ENCODE data around the gene DLG1.
"Not testable (repeated sequence)": the region's sequence is repeated elsewhere in the genome, so short reads cannot be mapped to it uniquely, and the experiment has no call there.

Gene DLG1

DNA sequence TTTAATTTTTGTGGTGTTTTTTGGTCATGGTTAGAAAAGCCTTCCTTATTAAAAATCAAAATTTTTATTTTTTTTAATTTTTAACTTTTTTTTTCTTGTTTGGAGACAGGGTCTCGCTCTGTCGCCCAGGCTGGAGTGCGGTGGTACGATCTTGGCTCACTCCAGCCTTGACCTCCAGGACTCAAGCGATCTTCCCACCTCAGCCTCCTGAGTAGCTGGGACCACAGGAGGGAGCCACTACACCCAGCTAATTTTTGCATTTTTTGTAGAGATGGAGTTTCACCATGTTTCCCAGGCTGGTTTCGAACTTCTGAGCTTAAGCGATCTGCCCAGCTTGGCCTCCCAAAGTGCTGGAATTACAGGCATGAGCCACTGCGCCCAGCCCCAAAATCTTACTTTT lies 21.6 kb downstream of the DLG1 start:
- WGBS, result 98% methylated on average over 7 of the region's 8 CpGs
- H2BK120ac ChIP-seq (ENCODE audit: low read depth, low read length), result not testable (repeated sequence)

DNA sequence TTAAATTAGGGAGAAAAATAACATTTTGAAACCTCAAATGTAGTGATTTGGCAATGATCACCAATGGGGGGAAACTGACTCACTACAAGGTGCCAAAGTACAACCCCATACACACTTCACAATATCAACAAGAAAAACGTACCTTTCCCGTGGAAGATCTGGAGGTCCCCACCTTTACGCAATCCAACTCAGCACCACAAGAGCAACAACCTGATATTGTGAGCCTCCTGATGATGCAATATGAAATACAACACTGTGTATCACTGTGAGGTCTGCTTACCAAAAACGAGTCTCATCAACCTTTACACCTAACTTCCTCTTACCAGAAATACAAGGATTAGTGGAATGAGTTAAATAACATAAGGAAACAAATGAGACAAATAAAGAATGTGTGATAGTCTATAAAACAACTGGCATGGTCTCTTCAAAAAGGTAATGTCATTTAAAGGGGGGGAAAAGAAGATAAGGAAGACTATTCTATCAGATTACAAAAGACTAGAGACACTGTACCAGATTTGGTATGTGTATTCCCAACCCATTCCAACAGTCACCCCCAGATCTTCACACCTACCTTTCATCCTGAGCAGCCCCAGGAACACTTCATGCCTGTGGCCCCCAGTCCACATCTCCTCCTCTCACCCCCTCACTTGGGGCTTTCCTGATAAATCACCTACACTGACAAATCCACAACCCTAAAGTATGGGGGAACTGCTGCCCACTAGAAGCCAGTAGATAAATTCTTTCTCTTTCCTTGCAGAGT lies 27.7 kb downstream of the DLG1 start:
- Histone ChIP-seq H3K9me3 (ENCODE audit: control insufficient read depth, low read length) (no peaks in the 10 kb centered on the region), H2AK5ac (ENCODE audit: low read length, severe bottlenecking) (no peak overlapping the region), H3K14ac (ENCODE audit: low read length in 2 of 2) (no peak overlapping the region), H3K36me3 (ENCODE audit: control insufficient read depth in 1 of 2, insufficient read depth in 2 of 2, low read depth in 1 of 2, low read length in 2 of 2) (peaks cover 7 to 28% of the 10 kb centered on the region in 2 experiments), H3K9ac (ENCODE audit: low read length) (no peak overlapping the region), H3K4me1 (ENCODE audit: control insufficient read depth, insufficient read depth, low read depth, low read length) (peaks cover 4% of the 10 kb centered on the region), H3K18ac (ENCODE audit: low read depth in 1 of 2, low read length in 2 of 2) (no peak overlapping the region), H2BK15ac (ENCODE audit: low read depth, poor library complexity, severe bottlenecking) (no peak overlapping the region), H4K91ac (ENCODE audit: low read length) (no peak overlapping the region), H2BK120ac (ENCODE audit: low read depth, low read length) (no peak overlapping the region), H3K4ac (ENCODE audit: low read depth in 1 of 2, low read length in 2 of 2) (no peak overlapping the region), H3K4me2 (ENCODE audit: low read length, poor library complexity, severe bottlenecking) (no peak overlapping the region), H3K23ac (ENCODE audit: low read length in 2 of 2) (no peak overlapping the region), H3K4me3 (ENCODE audit: insufficient read depth in 1 of 2, low read depth in 1 of 2, low read length in 2 of 2) (no peak overlapping the region), H4K8ac (ENCODE audit: low read length) (no peak overlapping the region), H2BK12ac (ENCODE audit: low read length in 2 of 2) (no peak overlapping the region), H2BK5ac (ENCODE audit: low read depth, low read length, poor library complexity, severe bottlenecking) (no peak overlapping the region), H2AFZ (ENCODE audit: low read depth, low read length) (no peak overlapping the region), H3K27ac (ENCODE audit: low read length, poor library complexity, severe bottlenecking) (no peak overlapping the region), H3K27me3 (ENCODE audit: control insufficient read depth in 1 of 2, insufficient read depth in 1 of 2, low read length in 2 of 2) (no peaks in the 10 kb centered on the region), H3K79me1 (replicated peaks; ENCODE audit: low read length, poor library complexity, severe bottlenecking) (peaks cover 1% of the 10 kb centered on the region)
- WGBS, result 78% methylated on average over 3 of the region's 4 CpGs
- DNase-seq, result no peak

More for the DNA sequence above, 21.6 kb downstream of the DLG1 start:
- H3K79me1 ChIP-seq (replicated peaks; ENCODE audit: low read length, poor library complexity, severe bottlenecking); H3K4ac ChIP-seq (ENCODE audit: low read depth in 1 of 2, low read length in 2 of 2); H4K8ac ChIP-seq (ENCODE audit: low read length); H3K4me1 ChIP-seq (ENCODE audit: control insufficient read depth, insufficient read depth, low read depth, low read length); H3K27ac ChIP-seq (ENCODE audit: low read length, poor library complexity, severe bottlenecking); H2BK15ac ChIP-seq (ENCODE audit: low read depth, poor library complexity, severe bottlenecking); H2AFZ ChIP-seq (ENCODE audit: low read depth, low read length); H3K23ac ChIP-seq (ENCODE audit: low read length in 2 of 2); DNase-seq; H2AK5ac ChIP-seq (ENCODE audit: low read length, severe bottlenecking); H3K18ac ChIP-seq (ENCODE audit: low read depth in 1 of 2, low read length in 2 of 2); H3K9me3 ChIP-seq (ENCODE audit: control insufficient read depth, low read length); H3K14ac ChIP-seq (ENCODE audit: low read length in 2 of 2); H3K4me3 ChIP-seq (ENCODE audit: insufficient read depth in 1 of 2, low read depth in 1 of 2, low read length in 2 of 2); H4K91ac ChIP-seq (ENCODE audit: low read length); H3K9ac ChIP-seq (ENCODE audit: low read length); H3K27me3 ChIP-seq (ENCODE audit: control insufficient read depth in 1 of 2, insufficient read depth in 1 of 2, low read length in 2 of 2); H3K4me2 ChIP-seq (ENCODE audit: low read length, poor library complexity, severe bottlenecking); H2BK5ac ChIP-seq (ENCODE audit: low read depth, low read length, poor library complexity, severe bottlenecking); H2BK12ac ChIP-seq (ENCODE audit: low read length in 2 of 2): not testable (repeated sequence)
- H3K36me3 ChIP-seq (ENCODE audit: control insufficient read depth in 1 of 2, insufficient read depth in 2 of 2, low read depth in 1 of 2, low read length in 2 of 2), result peaks cover 15 to 44% of the 10 kb centered on the region in 2 experiments

DNA sequence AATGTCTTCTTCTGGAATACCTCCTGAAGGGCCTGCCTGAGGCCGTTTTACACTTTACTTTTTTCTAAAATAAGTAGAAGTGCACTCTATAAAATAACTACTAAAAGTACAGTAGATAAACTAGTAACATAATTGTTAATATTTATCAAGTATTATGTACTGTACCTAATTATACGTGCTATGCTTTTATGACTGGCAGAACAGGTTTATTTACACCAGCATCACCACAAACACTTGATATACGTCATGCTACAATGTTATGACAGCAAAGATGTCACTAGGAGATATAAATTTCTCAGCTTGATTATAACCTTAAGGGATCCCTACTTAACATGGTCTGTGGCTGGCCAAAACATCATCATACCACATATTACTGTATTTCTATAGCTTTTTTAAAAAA lies 29.4 kb downstream of the DLG1 start:
- Histone ChIP-seq H2BK5ac (ENCODE audit: low read depth, low read length, poor library complexity, severe bottlenecking) (no peak overlapping the region), H3K23ac (ENCODE audit: low read length in 2 of 2) (no peak overlapping the region), H2BK12ac (ENCODE audit: low read length in 2 of 2) (no peak overlapping the region), H4K8ac (ENCODE audit: low read length) (no peak overlapping the region), H2AFZ (ENCODE audit: low read depth, low read length) (no peak overlapping the region), H3K14ac (ENCODE audit: low read length in 2 of 2) (no peak overlapping the region), H3K9ac (ENCODE audit: low read length) (no peak overlapping the region), H3K4me1 (ENCODE audit: control insufficient read depth, insufficient read depth, low read depth, low read length) (peaks cover 5% of the 10 kb centered on the region), H3K79me1 (replicated peaks; ENCODE audit: low read length, poor library complexity, severe bottlenecking) (peaks cover 1% of the 10 kb centered on the region), H3K4me3 (ENCODE audit: insufficient read depth in 1 of 2, low read depth in 1 of 2, low read length in 2 of 2) (no peak overlapping the region), H3K4me2 (ENCODE audit: low read length, poor library complexity, severe bottlenecking) (no peak overlapping the region), H4K91ac (ENCODE audit: low read length) (no peak overlapping the region), H3K36me3 (ENCODE audit: control insufficient read depth in 1 of 2, insufficient read depth in 2 of 2, low read depth in 1 of 2, low read length in 2 of 2) (peaks cover 9 to 17% of the 10 kb centered on the region in 2 experiments), H3K27me3 (ENCODE audit: control insufficient read depth in 1 of 2, insufficient read depth in 1 of 2, low read length in 2 of 2) (no peaks in the 10 kb centered on the region), H3K18ac (ENCODE audit: low read depth in 1 of 2, low read length in 2 of 2) (no peak overlapping the region), H3K9me3 (ENCODE audit: control insufficient read depth, low read length) (no peaks in the 10 kb centered on the region), H2BK120ac (ENCODE audit: low read depth, low read length) (no peak overlapping the region), H2BK15ac (ENCODE audit: low read depth, poor library complexity, severe bottlenecking) (no peak overlapping the region), H2AK5ac (ENCODE audit: low read length, severe bottlenecking) (no peak overlapping the region), H3K27ac (ENCODE audit: low read length, poor library complexity, severe bottlenecking) (no peak overlapping the region), H3K4ac (ENCODE audit: low read depth in 1 of 2, low read length in 2 of 2) (no peak overlapping the region)
- DNase-seq, result no peak
- WGBS, result 94% methylated on average over 2 of the region's 3 CpGs

DNA sequence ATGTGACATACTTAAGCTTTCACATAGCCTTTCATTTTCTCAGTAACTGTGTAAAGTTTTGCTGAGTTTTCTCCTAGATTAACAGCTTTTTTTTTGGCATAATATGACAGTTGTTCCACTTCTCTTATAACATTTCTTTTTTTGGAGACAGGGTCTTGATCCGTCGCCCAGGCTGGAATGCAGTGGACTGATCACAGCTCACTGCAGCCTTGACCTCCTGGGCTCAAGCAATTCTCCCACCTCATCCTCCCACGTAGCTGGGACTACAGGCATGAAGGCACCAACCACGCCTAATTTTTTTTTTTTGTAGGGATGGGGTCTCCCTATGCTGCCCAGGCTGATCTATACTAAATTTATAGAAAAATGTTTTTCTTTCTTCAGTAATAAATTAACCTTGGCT lies 30.1 kb downstream of the DLG1 start:
- Histone ChIP-seq H3K27me3 (ENCODE audit: control insufficient read depth in 1 of 2, insufficient read depth in 1 of 2, low read length in 2 of 2) (no peaks in the 10 kb centered on the region), H3K27ac (ENCODE audit: low read length, poor library complexity, severe bottlenecking) (no peak overlapping the region), H2BK5ac (ENCODE audit: low read depth, low read length, poor library complexity, severe bottlenecking) (no peak overlapping the region), H3K36me3 (ENCODE audit: control insufficient read depth in 1 of 2, insufficient read depth in 2 of 2, low read depth in 1 of 2, low read length in 2 of 2) (peaks cover 12 to 19% of the 10 kb centered on the region in 2 experiments), H3K4me2 (ENCODE audit: low read length, poor library complexity, severe bottlenecking) (no peak overlapping the region), H3K18ac (ENCODE audit: low read depth in 1 of 2, low read length in 2 of 2) (no peak overlapping the region), H2BK15ac (ENCODE audit: low read depth, poor library complexity, severe bottlenecking) (no peak overlapping the region), H3K4me1 (ENCODE audit: control insufficient read depth, insufficient read depth, low read depth, low read length) (peaks cover 5% of the 10 kb centered on the region), H3K9me3 (ENCODE audit: control insufficient read depth, low read length) (no peaks in the 10 kb centered on the region), H4K91ac (ENCODE audit: low read length) (no peak overlapping the region), H3K4me3 (ENCODE audit: insufficient read depth in 1 of 2, low read depth in 1 of 2, low read length in 2 of 2) (no peak overlapping the region), H2AFZ (ENCODE audit: low read depth, low read length) (no peak overlapping the region), H3K23ac (ENCODE audit: low read length in 2 of 2) (no peak overlapping the region), H3K9ac (ENCODE audit: low read length) (no peak overlapping the region), H3K4ac (ENCODE audit: low read depth in 1 of 2, low read length in 2 of 2) (no peak overlapping the region), H2BK120ac (ENCODE audit: low read depth, low read length) (no peak overlapping the region), H2BK12ac (ENCODE audit: low read length in 2 of 2) (no peak overlapping the region), H3K14ac (ENCODE audit: low read length in 2 of 2) (no peak overlapping the region), H2AK5ac (ENCODE audit: low read length, severe bottlenecking) (no peak overlapping the region), H4K8ac (ENCODE audit: low read length) (no peak overlapping the region), H3K79me1 (replicated peaks; ENCODE audit: low read length, poor library complexity, severe bottlenecking) (peaks cover 1% of the 10 kb centered on the region)
- DNase-seq, result no peak
- 97% methylated on average over 2 of the region's 4 CpGs for WGBS
